Fibroblast of lung (primary cell): ENCODE measurements around the gene FRS3.

Experiments used
- EZH2 ChIP-seq: IDR thresholded peaks from 2 replicates; pipeline ENCODE4 v1.5.1; 2012; ENCODE audit warnings: low read length, control low read depth, mild to moderate bottlenecking; ENCODE audit errors: missing control alignments
- TF ChIP-seq, protein P1 (sequence below), 2 donors: IDR thresholded peaks in 1 of 2; conservative IDR thresholded peaks in 1 of 2; 1 replicate in 1 of 2; 2 replicates in 1 of 2; pipeline ENCODE4 v1.5.1; 2011 to 2012; ENCODE audit warnings: low read length in 2 of 2, control low read depth in 1 of 2, inconsistent platforms in 1 of 2, low read depth in 1 of 2, mild to moderate bottlenecking in 1 of 2

DNA sequence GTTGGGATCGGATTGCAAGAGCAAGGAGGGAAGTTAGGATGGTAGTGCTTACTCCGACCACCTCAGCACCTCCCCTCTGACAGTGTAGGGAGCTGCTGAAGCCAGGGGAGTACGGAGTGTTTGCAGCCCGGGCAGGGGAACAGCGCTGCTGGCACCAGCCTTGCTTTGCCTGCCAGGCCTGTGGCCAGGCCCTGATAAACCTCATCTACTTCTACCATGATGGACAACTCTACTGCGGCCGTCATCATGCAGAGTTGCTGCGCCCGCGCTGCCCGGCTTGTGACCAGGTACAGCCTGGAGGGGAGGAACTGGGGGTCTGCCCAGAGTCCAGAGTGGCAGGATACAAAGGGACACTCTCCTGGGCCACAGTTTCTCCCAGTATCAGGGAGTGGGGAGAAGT, 5.6 kb upstream of the FRS3 start:
- TF ChIP-seq, protein P1, sequence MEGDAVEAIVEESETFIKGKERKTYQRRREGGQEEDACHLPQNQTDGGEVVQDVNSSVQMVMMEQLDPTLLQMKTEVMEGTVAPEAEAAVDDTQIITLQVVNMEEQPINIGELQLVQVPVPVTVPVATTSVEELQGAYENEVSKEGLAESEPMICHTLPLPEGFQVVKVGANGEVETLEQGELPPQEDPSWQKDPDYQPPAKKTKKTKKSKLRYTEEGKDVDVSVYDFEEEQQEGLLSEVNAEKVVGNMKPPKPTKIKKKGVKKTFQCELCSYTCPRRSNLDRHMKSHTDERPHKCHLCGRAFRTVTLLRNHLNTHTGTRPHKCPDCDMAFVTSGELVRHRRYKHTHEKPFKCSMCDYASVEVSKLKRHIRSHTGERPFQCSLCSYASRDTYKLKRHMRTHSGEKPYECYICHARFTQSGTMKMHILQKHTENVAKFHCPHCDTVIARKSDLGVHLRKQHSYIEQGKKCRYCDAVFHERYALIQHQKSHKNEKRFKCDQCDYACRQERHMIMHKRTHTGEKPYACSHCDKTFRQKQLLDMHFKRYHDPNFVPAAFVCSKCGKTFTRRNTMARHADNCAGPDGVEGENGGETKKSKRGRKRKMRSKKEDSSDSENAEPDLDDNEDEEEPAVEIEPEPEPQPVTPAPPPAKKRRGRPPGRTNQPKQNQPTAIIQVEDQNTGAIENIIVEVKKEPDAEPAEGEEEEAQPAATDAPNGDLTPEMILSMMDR (conservative IDR thresholded peaks at IDR 0.05 in 1 of 2, IDR thresholded peaks at IDR 0.05 in 1 of 2; ENCODE audit: low read depth in 1 of 2, low read length in 2 of 2), result no peak
- no peak for TF ChIP-seq EZH2
